ENCODE data around the gene MRTFA. TPM values are rescaled to one million over a fixed set of nuclear protein-coding genes. Genes with fewer than 3 reads are reported as not detected.

MRTFA gene
- total RNA-seq, 1 experiment from 2014 or later, result 28.0 TPM

- no peaks in the 10 kb centered on the region for H3K79me2 ChIP-seq (ENCODE audit: insufficient read depth, low read length)
- no peak overlapping the region for H3K4me3 ChIP-seq (replicated peaks in 1 of 2; ENCODE audit: low read depth in 1 of 2, low read length in 2 of 2)
- no peak for DNase-seq (ENCODE audit: low read depth, low spot score)
- H3K9me3 ChIP-seq (ENCODE audit: control insufficient read depth in 1 of 2, insufficient read depth in 1 of 2, low read depth in 1 of 2, low read length in 2 of 2), result no peaks in the 10 kb centered on the region
- no TSS peak for BruUV-seq (replicated peaks)
- H2AFZ ChIP-seq (ENCODE audit: low read depth, low read length, poor library complexity, severe bottlenecking), result no peak overlapping the region
- H3K27me3 ChIP-seq (ENCODE audit: insufficient read depth, low read length), result no peaks in the 10 kb centered on the region
- RAD21 ChIA-PET (ENCODE audit: low non-redundant PET in 1 of 2, low total read pairs in 2 of 2, uncharacterized antibody in 2 of 2, unreplicated experiment in 2 of 2), result no interaction called here
- H3K27ac ChIP-seq (ENCODE audit: low read depth, low read length), result no peak overlapping the region
- POLR2A ChIA-PET, result no interaction called here
- no peaks in the 10 kb centered on the region for H3K4me1 ChIP-seq (ENCODE audit: control insufficient read depth in 1 of 2, insufficient read depth in 2 of 2, low read length in 2 of 2)
- H3K4me2 ChIP-seq (ENCODE audit: low read length), result no peak overlapping the region
- no peaks in the 10 kb centered on the region for H4K20me1 ChIP-seq (ENCODE audit: insufficient read depth)
- no peak overlapping the region for H3K9ac ChIP-seq (ENCODE audit: low read length)
- CTCF ChIA-PET, result interaction anchor here (1.0 kb wide), 1 partner anchor 12 kb away, joined by 3 read pairs; no protein-coding TSS in a partner anchor
- no peaks in the 10 kb centered on the region; a peak in 1 of 4 replicates for H3K36me3 ChIP-seq (ENCODE audit: control insufficient read depth in 1 of 2, insufficient read depth in 2 of 2, low read length in 2 of 2)
- intact Hi-C loops (cut with micrococcal nuclease), result no loop called here
- H3K9me2 ChIP-seq (ENCODE audit: insufficient read depth), result no peaks in the 10 kb centered on the region
- no peak for ATAC-seq
- TF ChIP-seq ATF3 (IDR thresholded peaks at IDR 0.05) (no peak), RAD21 (IDR thresholded peaks at IDR 0.05; ENCODE audit: low read depth) (no peak), EZH2 (IDR thresholded peaks at IDR 0.05) (no peak), EGR1 (IDR thresholded peaks at IDR 0.05; ENCODE audit: low read depth) (no peak), ZNF274 (IDR thresholded peaks at IDR 0.05; ENCODE audit: low read depth, low read length) (no peak), ELF1 (IDR thresholded peaks at IDR 0.05; ENCODE audit: borderline replicate concordance, low read depth) (no peak), SP1 (IDR thresholded peaks at IDR 0.05; ENCODE audit: low read depth) (no peak), EZH2phosphoT487 (IDR thresholded peaks at IDR 0.05; ENCODE audit: borderline replicate concordance) (no peak), SIN3A (IDR thresholded peaks at IDR 0.05; ENCODE audit: low read depth) (no peak), JUND (IDR thresholded peaks at IDR 0.05) (no peak), REST (IDR thresholded peaks at IDR 0.05; ENCODE audit: low read depth) (no peak), SRF (IDR thresholded peaks at IDR 0.05; ENCODE audit: low read depth) (no peak), TCF7L2 (IDR thresholded peaks at IDR 0.05; ENCODE audit: borderline replicate concordance, extremely low read depth, insufficient read depth, insufficient read length) (no peak)
- TF ChIP-seq, protein P1, sequence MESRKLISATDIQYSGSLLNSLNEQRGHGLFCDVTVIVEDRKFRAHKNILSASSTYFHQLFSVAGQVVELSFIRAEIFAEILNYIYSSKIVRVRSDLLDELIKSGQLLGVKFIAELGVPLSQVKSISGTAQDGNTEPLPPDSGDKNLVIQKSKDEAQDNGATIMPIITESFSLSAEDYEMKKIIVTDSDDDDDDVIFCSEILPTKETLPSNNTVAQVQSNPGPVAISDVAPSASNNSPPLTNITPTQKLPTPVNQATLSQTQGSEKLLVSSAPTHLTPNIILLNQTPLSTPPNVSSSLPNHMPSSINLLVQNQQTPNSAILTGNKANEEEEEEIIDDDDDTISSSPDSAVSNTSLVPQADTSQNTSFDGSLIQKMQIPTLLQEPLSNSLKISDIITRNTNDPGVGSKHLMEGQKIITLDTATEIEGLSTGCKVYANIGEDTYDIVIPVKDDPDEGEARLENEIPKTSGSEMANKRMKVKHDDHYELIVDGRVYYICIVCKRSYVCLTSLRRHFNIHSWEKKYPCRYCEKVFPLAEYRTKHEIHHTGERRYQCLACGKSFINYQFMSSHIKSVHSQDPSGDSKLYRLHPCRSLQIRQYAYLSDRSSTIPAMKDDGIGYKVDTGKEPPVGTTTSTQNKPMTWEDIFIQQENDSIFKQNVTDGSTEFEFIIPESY (IDR thresholded peaks at IDR 0.05; ENCODE audit: extremely low read depth, insufficient replicate concordance, low read length), result no peak
Measured at GRCh38 chr22:40425082-40425481, 211.4 kb downstream of the MRTFA start.
